ENCODE data around the gene RASSF8. TPM values are rescaled to one million over a fixed set of nuclear protein-coding genes. Genes with fewer than 3 reads are reported as not detected.
"Not testable (repeated sequence)": the region's sequence is repeated elsewhere in the genome, so short reads cannot be mapped to it uniquely, and the experiment has no call there.

RASSF8 gene
- total RNA-seq, 1 donor from 2014 or later: 26.7 TPM

GRCh38 chr12:26043135-26044006 lies 84.9 kb downstream of the RASSF8 start:
- DNase-seq (no peak), ATAC-seq (ENCODE audit: poor library complexity) (no peak)
- intact Hi-C loops (cut with DNase I): no loop called here

GRCh38 chr12:26044007-26044394 lies 85.5 kb downstream of the RASSF8 start:
- intact Hi-C loops (cut with DNase I): no loop called here
- DNase-seq: no peak
- ATAC-seq (ENCODE audit: poor library complexity): no peak

GRCh38 chr12:26044592-26044991 lies 86.1 kb downstream of the RASSF8 start:
- intact Hi-C loops (cut with DNase I): no loop called here
- ATAC-seq (ENCODE audit: poor library complexity) (no peak), DNase-seq (no peak)

GRCh38 chr12:26046203-26046602 lies 87.7 kb downstream of the RASSF8 start:
- DNase-seq (no peak), ATAC-seq (ENCODE audit: poor library complexity) (no peak)
- intact Hi-C loops (cut with DNase I): no loop called here

- ATAC-seq (ENCODE audit: poor library complexity): no peak
- intact Hi-C loops (cut with DNase I): no loop called here
- no peak for DNase-seq
Measured at GRCh38 chr12:26046906-26047305, 88.4 kb downstream of the RASSF8 start.

GRCh38 chr12:26047401-26048226 lies 89.1 kb downstream of the RASSF8 start:
- DNase-seq (no peak), ATAC-seq (ENCODE audit: poor library complexity) (peak; percentile 62)
- intact Hi-C loops (cut with DNase I): no loop called here

GRCh38 chr12:26052652-26053051 lies 94.2 kb downstream of the RASSF8 start:
- intact Hi-C loops (cut with DNase I): no loop called here
- ATAC-seq (ENCODE audit: poor library complexity) (no peak), DNase-seq (no peak)

GRCh38 chr12:26054383-26054782 lies 95.9 kb downstream of the RASSF8 start:
- no peak for DNase-seq
- intact Hi-C loops (cut with DNase I): no loop called here
- no peak for ATAC-seq (ENCODE audit: poor library complexity)

GRCh38 chr12:26055087-26055486 lies 96.6 kb downstream of the RASSF8 start:
- DNase-seq (no peak), ATAC-seq (ENCODE audit: poor library complexity) (no peak)
- intact Hi-C loops (cut with DNase I): no loop called here

- intact Hi-C loops (cut with DNase I): no loop called here
- ATAC-seq (ENCODE audit: poor library complexity) (no peak), DNase-seq (no peak)
Measured at GRCh38 chr12:26056335-26056734, 97.9 kb downstream of the RASSF8 start.

GRCh38 chr12:26057271-26057670 lies 98.8 kb downstream of the RASSF8 start:
- ATAC-seq (ENCODE audit: poor library complexity); intact Hi-C loops (cut with DNase I); DNase-seq: not testable (repeated sequence)

GRCh38 chr12:26058308-26058707 lies 99.8 kb downstream of the RASSF8 start:
- intact Hi-C loops (cut with DNase I): no loop called here
- DNase-seq (no peak), ATAC-seq (ENCODE audit: poor library complexity) (no peak)

GRCh38 chr12:26058818-26059217 lies 100.3 kb downstream of the RASSF8 start:
- intact Hi-C loops (cut with DNase I): no loop called here
- ATAC-seq (ENCODE audit: poor library complexity): no peak
- DNase-seq: no peak

- no peak for ATAC-seq (ENCODE audit: poor library complexity)
- intact Hi-C loops (cut with DNase I): no loop called here
- no peak for DNase-seq
Measured at GRCh38 chr12:26062006-26062405, 103.5 kb downstream of the RASSF8 start.

- DNase-seq (no peak), ATAC-seq (ENCODE audit: poor library complexity) (no peak)
- intact Hi-C loops (cut with DNase I): no loop called here
Measured at GRCh38 chr12:26062566-26062965, 104.1 kb downstream of the RASSF8 start.

- no peak for DNase-seq
- ATAC-seq (ENCODE audit: poor library complexity): no peak
- intact Hi-C loops (cut with DNase I): no loop called here
Measured at GRCh38 chr12:26065451-26065850, 107.0 kb downstream of the RASSF8 start.

- DNase-seq (no peak), ATAC-seq (ENCODE audit: poor library complexity) (no peak)
- intact Hi-C loops (cut with DNase I): no loop called here
Measured at GRCh38 chr12:26068503-26068902, 110.0 kb downstream of the RASSF8 start.

GRCh38 chr12:26069796-26070195 lies 111.3 kb downstream of the RASSF8 start:
- ATAC-seq (ENCODE audit: poor library complexity) (no peak), DNase-seq (no peak)
- intact Hi-C loops (cut with DNase I): no loop called here

GRCh38 chr12:26077915-26078702 lies 119.6 kb downstream of the RASSF8 start:
- DNase-seq (no peak), ATAC-seq (ENCODE audit: poor library complexity) (no peak)

More at GRCh38 chr12:26077915-26078702, 119.6 kb downstream of the RASSF8 start:
- intact Hi-C loops (cut with DNase I): no loop called here

Measured in Right ventricle myocardium superior (tissue), 1 donor.